HG03520 (cell line): ENCODE data around the gene GGA2.
"Not testable (repeated sequence)": the region's sequence is repeated elsewhere in the genome, so short reads cannot be mapped to it uniquely, and the experiment has no call there.

Experiments used
- ATAC-seq: cut with Tn5 transposase; IDR thresholded peaks from one replicate; pipeline ENCODE4 v1.9.1; 2021; ENCODE audit warnings: mild to moderate bottlenecking, moderate library complexity; ENCODE audit not compliant: unreplicated experiment

Gene GGA2

GRCh38 chr16:23527961-23528643 lies 17.8 kb upstream of the GGA2 start:
- no peak for ATAC-seq

- no peak for ATAC-seq
Observed at GRCh38 chr16:23524886-23525285, 14.6 kb upstream of the GGA2 start.

- ATAC-seq, result no peak
Observed at GRCh38 chr16:23523876-23524385, 13.6 kb upstream of the GGA2 start.

- no peak for ATAC-seq
Observed at GRCh38 chr16:23523321-23523720, 13.0 kb upstream of the GGA2 start.

GRCh38 chr16:23521965-23522364 lies 11.7 kb upstream of the GGA2 start:
- no peak for ATAC-seq

GRCh38 chr16:23521037-23521743 lies 10.9 kb upstream of the GGA2 start:
- no peak for ATAC-seq

- no peak for ATAC-seq
Observed at GRCh38 chr16:23520500-23520899, 10.2 kb upstream of the GGA2 start.

GRCh38 chr16:23519282-23519681 lies 9.0 kb upstream of the GGA2 start:
- ATAC-seq, result no peak

GRCh38 chr16:23518435-23518891 lies 8.2 kb upstream of the GGA2 start:
- no peak for ATAC-seq

GRCh38 chr16:23516366-23517137 lies 6.3 kb upstream of the GGA2 start:
- ATAC-seq, result no peak

- ATAC-seq, result no peak
Observed at GRCh38 chr16:23515881-23516280, 5.6 kb upstream of the GGA2 start.

- ATAC-seq, result no peak
Observed at GRCh38 chr16:23514381-23515152, 4.3 kb upstream of the GGA2 start.

GRCh38 chr16:23512168-23512695 lies 1.9 kb upstream of the GGA2 start:
- ATAC-seq, result no peak

- ATAC-seq, result no peak
Observed at GRCh38 chr16:23511731-23512130, 1.4 kb upstream of the GGA2 start.

GRCh38 chr16:23510915-23511270 lies 599 bp upstream of the GGA2 start:
- ATAC-seq, result not testable (repeated sequence)

GRCh38 chr16:23509782-23510163 lies 521 bp downstream of the GGA2 start:
- no peak for ATAC-seq

- ATAC-seq, result no peak
Observed at GRCh38 chr16:23509441-23509754, 896 bp downstream of the GGA2 start.

GRCh38 chr16:23508589-23509440 lies 1.5 kb downstream of the GGA2 start:
- ATAC-seq, result no peak

GRCh38 chr16:23506606-23506994 lies 3.7 kb downstream of the GGA2 start:
- no peak for ATAC-seq
